Fibroblast of lung (primary cell): Measurements from ENCODE around the gene ABLIM2.

Experiments used
- CTCF ChIP-seq, 2 donors: IDR thresholded peaks in 1 of 2; conservative IDR thresholded peaks in 1 of 2; 1 replicate in 1 of 2; 2 replicates in 1 of 2; pipeline ENCODE4 v1.5.1; 2011 to 2012; ENCODE audit warnings: low read length in 2 of 2, control low read depth in 1 of 2, inconsistent platforms in 1 of 2, low read depth in 1 of 2, mild to moderate bottlenecking in 1 of 2
- EZH2 ChIP-seq: IDR thresholded peaks from 2 replicates; pipeline ENCODE4 v1.5.1; 2012; ENCODE audit warnings: low read length, control low read depth, mild to moderate bottlenecking; ENCODE audit errors: missing control alignments

GRCh38 chr4:8050180-8050554 is 108.4 kb downstream of the ABLIM2 start:
- TF ChIP-seq CTCF (conservative IDR thresholded peaks at IDR 0.05 in 1 of 2, IDR thresholded peaks at IDR 0.05 in 1 of 2; ENCODE audit: low read depth in 1 of 2, low read length in 2 of 2) (no peak), EZH2 (no peak)
